ENCODE measurements around the gene EPB41L4A. TPM values are rescaled to one million over a fixed set of nuclear protein-coding genes. Genes with fewer than 3 reads are reported as not detected.
A peak's percentile ranks its signal among the peaks of the same experiment; 100 is the strongest.

The EPB41L4A gene
- total RNA-seq, 1 donor from 2014 or later, result 13.4 TPM

- DNase-seq (ENCODE audit: low read depth, low spot score), result no peak
These were observed 62.7 kb downstream of the EPB41L4A start for GRCh38 chr5:112356178-112356956.

DNA sequence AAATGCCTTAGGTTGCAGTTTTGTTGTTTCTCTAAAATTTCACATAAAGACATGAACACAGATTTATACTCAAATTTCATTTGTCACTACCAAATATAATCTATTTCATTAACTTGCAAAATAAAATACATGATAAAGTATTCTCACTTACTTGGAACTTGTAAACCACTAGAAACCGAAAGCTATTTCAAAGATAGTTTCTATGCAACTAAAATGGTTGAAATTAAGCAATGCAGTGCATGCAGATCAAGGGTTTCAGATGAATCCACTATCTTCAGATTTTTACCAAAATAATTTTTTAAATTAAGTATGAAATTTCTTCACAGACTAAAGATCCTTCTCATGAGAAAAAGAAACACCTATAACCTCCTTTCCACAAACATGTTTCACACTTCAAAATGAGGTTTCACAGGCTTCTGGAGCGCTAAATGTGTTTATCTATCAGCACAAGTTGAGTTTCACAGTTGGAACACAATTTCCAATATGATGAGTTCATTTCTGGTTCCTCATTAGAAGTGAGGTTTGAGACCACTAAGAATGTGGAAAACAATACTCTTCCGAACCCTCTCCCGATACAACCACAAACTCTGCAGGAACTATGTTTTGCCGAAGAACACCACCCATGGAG is 63.9 kb downstream of the EPB41L4A start:
- DNase-seq (ENCODE audit: low read depth, low spot score), result no peak

GRCh38 chr5:112353678-112354077 is 65.4 kb downstream of the EPB41L4A start:
- DNase-seq (ENCODE audit: low read depth, low spot score), result no peak

DNA sequence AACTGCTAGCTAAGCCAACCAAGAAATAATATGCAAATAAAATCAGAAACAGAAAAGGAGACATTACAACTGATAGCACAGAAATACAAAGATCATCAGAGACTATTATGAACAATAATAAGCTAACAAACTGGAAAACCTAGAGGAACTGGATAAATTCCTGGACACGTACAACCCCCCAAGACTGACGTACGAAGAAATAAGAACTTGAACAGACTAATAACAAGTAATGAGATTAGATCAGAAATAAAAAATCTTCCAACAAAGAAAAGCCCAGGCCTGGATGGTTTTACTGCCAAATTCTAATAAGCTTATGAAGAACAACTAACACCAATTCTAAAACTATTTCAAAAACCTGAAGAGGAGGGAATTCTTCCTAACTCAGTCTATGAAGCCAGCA is 67.9 kb downstream of the EPB41L4A start:
- DNase-seq (ENCODE audit: low read depth, low spot score), result peak; percentile 63

DNA sequence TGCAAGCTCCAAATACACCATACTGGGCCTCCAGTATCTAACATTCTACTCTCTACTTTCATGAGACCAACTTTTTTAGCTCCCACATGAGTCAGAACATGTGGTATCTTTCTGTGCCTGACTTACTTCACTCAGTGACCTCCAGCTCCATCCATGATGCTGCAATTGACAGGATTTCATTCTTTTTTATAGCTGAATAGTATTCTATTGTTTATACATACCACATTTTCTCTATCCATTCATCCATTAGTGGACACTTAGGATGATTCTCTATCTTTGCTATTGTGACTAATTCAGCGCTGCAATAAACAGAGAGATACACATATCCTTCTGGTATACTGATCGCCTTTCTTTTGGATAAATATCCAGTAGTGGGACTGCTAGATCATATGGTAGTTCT is 68.5 kb downstream of the EPB41L4A start:
- DNase-seq (ENCODE audit: low read depth, low spot score), result no peak

DNA sequence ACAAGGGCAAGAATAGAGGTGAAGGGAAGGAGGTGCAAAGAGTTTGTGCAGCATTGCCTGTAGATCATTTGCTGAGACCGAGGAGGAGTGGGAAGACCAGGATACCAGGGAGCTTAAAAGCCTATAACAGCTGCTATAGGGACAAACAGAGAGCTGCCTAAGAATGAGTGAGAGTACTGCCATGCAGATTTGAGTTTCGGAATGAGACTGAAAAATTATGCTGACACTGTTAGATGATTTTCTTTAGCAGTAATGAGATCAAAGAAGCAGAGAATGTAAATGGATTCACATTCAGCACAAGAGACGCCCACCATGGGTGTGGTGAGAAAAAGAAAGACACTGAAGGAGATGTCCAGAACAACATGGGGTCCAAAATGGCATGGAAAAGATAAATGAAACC is 69.7 kb downstream of the EPB41L4A start:
- DNase-seq (ENCODE audit: low read depth, low spot score), result no peak

DNA sequence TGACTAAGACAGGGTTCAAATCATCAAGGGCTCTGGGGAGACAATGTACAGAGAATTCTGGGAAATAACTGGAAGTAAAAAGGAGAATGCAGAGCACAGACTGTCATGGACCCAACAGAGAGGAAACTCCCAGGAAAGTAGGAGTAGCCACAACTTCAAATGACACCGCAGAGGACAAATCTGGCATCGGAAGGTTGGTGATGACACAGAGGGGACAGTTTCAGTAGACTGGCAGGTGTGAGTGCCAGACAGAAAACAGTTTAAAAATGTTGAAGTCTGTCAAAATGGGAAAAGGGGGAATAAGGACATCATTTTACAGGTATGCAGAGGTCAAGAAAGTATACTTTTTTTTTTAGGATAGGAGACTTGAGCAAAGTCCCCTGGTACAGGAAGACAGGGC is 70.2 kb downstream of the EPB41L4A start:
- DNase-seq (ENCODE audit: low read depth, low spot score), result no peak

DNA sequence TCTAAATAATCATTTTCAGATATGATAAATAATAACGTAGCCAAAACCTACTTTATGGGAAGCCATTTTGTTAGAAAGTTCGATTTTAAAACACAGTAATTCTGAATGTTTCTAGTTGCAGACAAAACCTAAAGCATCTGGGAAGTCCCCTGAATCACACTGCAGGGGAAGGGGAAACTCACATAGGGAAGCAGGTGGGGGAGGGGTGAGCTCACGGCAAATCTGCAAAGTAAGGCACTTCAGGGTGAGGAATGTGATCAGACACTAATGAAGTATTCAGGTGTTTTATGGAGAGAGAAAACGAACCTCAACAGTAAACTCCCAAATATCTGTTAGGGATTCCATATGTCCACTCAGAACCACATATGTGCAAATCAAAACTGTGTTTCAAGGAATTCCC is 70.7 kb downstream of the EPB41L4A start:
- no peak for DNase-seq (ENCODE audit: low read depth, low spot score)

GRCh38 chr5:112346411-112347044 is 72.5 kb downstream of the EPB41L4A start:
- no peak for DNase-seq (ENCODE audit: low read depth, low spot score)

DNA sequence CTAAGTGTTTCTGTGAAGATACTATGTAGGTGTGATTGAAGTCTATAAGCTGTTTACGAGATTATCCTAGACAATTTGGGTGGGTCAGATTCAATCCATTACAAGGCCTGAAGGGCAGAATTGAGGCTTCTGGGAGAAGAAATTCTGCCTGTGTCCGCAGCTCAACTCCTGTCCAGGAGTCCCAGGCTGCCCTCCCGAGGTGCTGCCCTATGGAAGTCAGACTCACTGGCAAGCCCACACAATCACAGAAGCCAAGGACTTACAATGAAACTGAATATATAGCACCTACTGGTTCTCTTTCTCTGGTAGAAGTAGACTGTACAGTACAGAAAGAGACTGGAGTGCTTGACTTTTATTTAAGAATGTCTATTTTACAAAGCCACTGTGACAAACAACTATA is 74.5 kb downstream of the EPB41L4A start:
- DNase-seq (ENCODE audit: low read depth, low spot score), result no peak

GRCh38 chr5:112342389-112342788 is 76.7 kb downstream of the EPB41L4A start:
- no peak for DNase-seq (ENCODE audit: low read depth, low spot score)

GRCh38 chr5:112339761-112340160 is 79.3 kb downstream of the EPB41L4A start:
- no peak for DNase-seq (ENCODE audit: low read depth, low spot score)

- DNase-seq (ENCODE audit: low read depth, low spot score), result peak; percentile 81
These were observed 80.3 kb downstream of the EPB41L4A start for GRCh38 chr5:112338681-112339337.

DNA sequence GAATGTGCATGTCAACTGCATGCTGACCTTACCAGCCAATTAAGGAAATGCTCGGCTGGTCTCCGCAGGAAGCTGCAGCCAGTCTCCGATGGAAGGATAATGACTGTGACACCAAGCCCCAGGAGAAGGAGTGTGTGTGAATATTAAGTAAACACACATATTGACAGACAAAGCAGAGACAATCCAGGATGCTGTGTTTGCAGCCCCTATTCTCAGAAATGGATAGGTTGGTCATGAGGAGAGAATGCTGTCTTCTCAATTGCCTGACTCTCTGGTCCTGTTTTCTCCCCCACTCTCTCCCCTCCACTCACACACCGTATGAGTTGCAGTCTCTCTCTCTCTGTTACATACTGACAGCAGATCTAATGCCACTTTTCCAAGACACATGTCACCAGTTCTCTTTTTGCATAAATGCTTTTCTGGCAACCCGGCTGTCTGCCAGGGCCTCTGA is 85.7 kb downstream of the EPB41L4A start:
- DNase-seq (ENCODE audit: low read depth, low spot score), result no peak

GRCh38 chr5:112331892-112332291 is 87.2 kb downstream of the EPB41L4A start:
- no peak for DNase-seq (ENCODE audit: low read depth, low spot score)

GRCh38 chr5:112329419-112330090 is 89.5 kb downstream of the EPB41L4A start:
- no peak for DNase-seq (ENCODE audit: low read depth, low spot score)

GRCh38 chr5:112323166-112323565 is 95.9 kb downstream of the EPB41L4A start:
- DNase-seq (ENCODE audit: low read depth, low spot score), result no peak

- DNase-seq (ENCODE audit: low read depth, low spot score), result no peak
These were observed 98.7 kb downstream of the EPB41L4A start for GRCh38 chr5:112320408-112320807.

- DNase-seq (ENCODE audit: low read depth, low spot score), result no peak
These were observed 100.7 kb downstream of the EPB41L4A start for GRCh38 chr5:112318346-112318745.

GRCh38 chr5:112317866-112318265 is 101.2 kb downstream of the EPB41L4A start:
- no peak for DNase-seq (ENCODE audit: low read depth, low spot score)

DNA sequence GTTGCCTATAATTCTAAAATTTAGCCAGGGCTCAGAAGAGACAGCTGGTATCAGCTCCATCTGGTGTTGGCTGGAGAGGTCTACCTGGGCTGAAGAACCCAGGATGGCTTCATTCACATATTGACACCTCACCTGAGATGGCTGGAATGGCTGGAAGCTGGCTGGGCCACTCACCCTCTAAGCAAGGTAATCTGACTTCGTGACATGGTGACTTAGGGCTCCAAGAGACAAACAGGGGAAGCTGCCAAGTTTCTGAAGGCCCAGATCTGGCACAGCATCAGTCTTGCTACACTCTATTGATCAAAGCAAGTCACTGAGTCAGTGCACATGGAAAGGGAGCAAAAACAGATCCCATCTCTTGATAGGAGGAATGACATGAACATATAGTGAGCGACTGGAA is 102.3 kb downstream of the EPB41L4A start:
- DNase-seq (ENCODE audit: low read depth, low spot score), result no peak

Data from pulmonary artery endothelial cell (primary cell).